Natural killer cell (primary cell): ENCODE measurements around the gene TMA7. TPM values are rescaled to one million over a fixed set of nuclear protein-coding genes. Genes with fewer than 3 reads are reported as not detected.

Source experiments
- ATAC-seq, 3 donors: fragments of 150-1000 bp in 2 of 3; fragments of 200-7000 bp in 1 of 3; cut with Tn5 transposase; 1 replicate in 1 of 3; 2 replicates in 2 of 3; pipeline ENCODE4 v1.10.0; 2021; ENCODE audit warnings: mild to moderate bottlenecking in 2 of 3, moderate library complexity in 2 of 3
- DNase-seq, 2 donors: peaks; one replicate each; pipeline versions ENCODE4 v3.0.0 to v3.0.0-alpha.2; 2013 to 2021; ENCODE audit warnings: mixed read lengths in 1 of 2
- H3K27ac ChIP-seq: one replicate; pipeline ENCODE4 v1.5.1; 2013; ENCODE audit warnings: mild to moderate bottlenecking, low read length
- H3K27me3 ChIP-seq: one replicate; pipeline ENCODE4 v1.6.1; 2013; ENCODE audit warnings: low read length; ENCODE audit not compliant: control insufficient read depth, insufficient read depth
- H3K36me3 ChIP-seq: one replicate; pipeline ENCODE4 v1.6.1; 2013; ENCODE audit warnings: low read length; ENCODE audit not compliant: control insufficient read depth, insufficient read depth
- H3K4me1 ChIP-seq: one replicate; pipeline ENCODE4 v1.6.1; 2013; ENCODE audit warnings: low read length; ENCODE audit not compliant: control insufficient read depth, insufficient read depth
- H3K4me3 ChIP-seq: one replicate; pipeline ENCODE4 v1.5.1; 2013; ENCODE audit warnings: low read length
- H3K9me3 ChIP-seq: one replicate; pipeline ENCODE4 v1.6.1; 2013; ENCODE audit warnings: low read length; ENCODE audit not compliant: control insufficient read depth, insufficient read depth
- H3K27ac Mint-ChIP-seq, 2 donors: one replicate each; pipeline ENCODE4 v1.8.0; 2022; ENCODE audit warnings: mild to moderate bottlenecking in 2 of 2, mixed read lengths in 2 of 2, moderate library complexity in 1 of 2
- H3K27me3 Mint-ChIP-seq, 2 donors: one replicate each; pipeline ENCODE4 v1.8.0; 2022; ENCODE audit warnings: low read depth in 2 of 2, mixed read lengths in 2 of 2
- H3K36me3 Mint-ChIP-seq: one replicate; pipeline ENCODE4 v1.8.0; 2022; ENCODE audit warnings: mixed read lengths
- H3K4me1 Mint-ChIP-seq, 2 donors: one replicate each; pipeline ENCODE4 v1.8.0; 2022; ENCODE audit warnings: mixed read lengths in 2 of 2
- H3K4me3 Mint-ChIP-seq: one replicate; pipeline ENCODE4 v1.8.0; 2022; ENCODE audit warnings: mild to moderate bottlenecking, moderate library complexity, mixed read lengths
- H3K9me3 Mint-ChIP-seq, 2 donors: one replicate each; pipeline ENCODE4 v1.8.0; 2022; ENCODE audit warnings: mixed read lengths in 2 of 2
- CTCF ChIP-seq: fragments of 200-600 bp; IDR thresholded peaks from one replicate; pipeline ENCODE4 v1.8.0; 2022; ENCODE audit warnings: antibody characterized with exemption
- WGBS: methylation state at CpG from one replicate; pipeline ENCODE4 v1.1.7; 2013; ENCODE audit warnings: missing lambda C conversion rate; ENCODE audit not compliant: insufficient coverage; 5-methylcytosine and 5-hydroxymethylcytosine counted together
- intact Hi-C: fragments of 100-400 bp; cut with micrococcal nuclease; formaldehyde crosslinking; loops from one replicate; pipeline ENCODE4 v1.14.2; 2022
- total RNA-seq, 4 donors: library from RNA; stranded (reverse); fragments of 120-200 nt in 1 of 4; gene quantifications; one replicate each; pipeline versions ENCODE4 v1.2.3 to v1.2.4, GENCODE V29; 2013 to 2022

TMA7 gene
- total RNA-seq, 3 donors from 2014 or later (not counting 1 experiment from before 2014, with no cell fraction given) = 192 to 239 (median 229) TPM

- Mint-ChIP-seq H3K27me3 (peaks cover 0 to 6% of the 10 kb centered on the region in 2 donors), H3K9me3 (no peaks in the 10 kb centered on the region), H3K27ac (no peak overlapping the region), H3K4me3 (no peak overlapping the region), H3K36me3 (no peaks in the 10 kb centered on the region), H3K4me1 (no peaks in the 10 kb centered on the region)
- Histone ChIP-seq H3K4me3 (no peak overlapping the region), H3K9me3 (no peaks in the 10 kb centered on the region), H3K36me3 (no peaks in the 10 kb centered on the region), H3K4me1 (no peaks in the 10 kb centered on the region), H3K27me3 (no peaks in the 10 kb centered on the region), H3K27ac (no peak overlapping the region)
- no peak for ATAC-seq
- TF ChIP-seq CTCF = no peak
- 84% methylated on average over 15 of the region's 15 CpGs for WGBS
- peak in 1 of 2 donors; percentile 13 for DNase-seq
- intact Hi-C loops = no loop called here
Observed at GRCh38 chr3:48403533-48404439, 36.3 kb upstream of the TMA7 start.

GRCh38 chr3:48404440-48405342, 35.4 kb upstream of the TMA7 start:
- H3K36me3 Mint-ChIP-seq = no peaks in the 10 kb centered on the region
- WGBS = 87% methylated on average over 21 of the region's 21 CpGs
- no peaks in the 10 kb centered on the region for H3K9me3 ChIP-seq
- no peak overlapping the region for H3K27ac Mint-ChIP-seq
- H3K4me3 Mint-ChIP-seq = no peak overlapping the region
- H3K27ac ChIP-seq = no peak overlapping the region
- no peaks in the 10 kb centered on the region for H3K27me3 ChIP-seq
- TF ChIP-seq CTCF = no peak
- H3K4me3 ChIP-seq = no peak overlapping the region
- DNase-seq (no peak), ATAC-seq (no peak)
- H3K9me3 Mint-ChIP-seq = no peaks in the 10 kb centered on the region
- no peaks in the 10 kb centered on the region for H3K4me1 Mint-ChIP-seq
- peaks cover 0 to 6% of the 10 kb centered on the region in 2 donors for H3K27me3 Mint-ChIP-seq
- intact Hi-C loops = no loop called here
- no peaks in the 10 kb centered on the region for H3K36me3 ChIP-seq
- no peaks in the 10 kb centered on the region for H3K4me1 ChIP-seq

- H3K27ac Mint-ChIP-seq = no peak overlapping the region
- no peaks in the 10 kb centered on the region for H3K4me1 ChIP-seq
- no peaks in the 10 kb centered on the region for H3K9me3 Mint-ChIP-seq
- no peaks in the 10 kb centered on the region for H3K27me3 ChIP-seq
- 91% methylated on average over 13 of the region's 13 CpGs for WGBS
- intact Hi-C loops = no loop called here
- H3K4me3 ChIP-seq = no peak overlapping the region
- H3K27me3 Mint-ChIP-seq = peaks cover 0 to 6% of the 10 kb centered on the region in 2 donors
- no peak overlapping the region for H3K27ac ChIP-seq
- peak in 1 of 2 donors; percentile 9 for DNase-seq
- H3K36me3 Mint-ChIP-seq = no peaks in the 10 kb centered on the region
- no peak overlapping the region for H3K4me3 Mint-ChIP-seq
- H3K9me3 ChIP-seq = no peaks in the 10 kb centered on the region
- TF ChIP-seq CTCF = no peak
- no peak for ATAC-seq
- no peaks in the 10 kb centered on the region for H3K36me3 ChIP-seq
- no peaks in the 10 kb centered on the region for H3K4me1 Mint-ChIP-seq
Observed at GRCh38 chr3:48405343-48405881, 34.6 kb upstream of the TMA7 start.
